NAMALWA (cell line): Measurements from ENCODE around the gene PCDHB13.
"Not testable (repeated sequence)": the region's sequence is repeated elsewhere in the genome, so short reads cannot be mapped to it uniquely, and the experiment has no call there.

Experiments used
- DNase-seq: peaks from one replicate; pipeline ENCODE4 v3.0.0-alpha.2; 2015; ENCODE audit warnings: low spot score

PCDHB13 gene

GRCh38 chr5:141201646-141202045 lies 12.1 kb upstream of the PCDHB13 start:
- DNase-seq, result not testable (repeated sequence)

GRCh38 chr5:141208478-141208877 lies 5.2 kb upstream of the PCDHB13 start, which contains the start of gene PCDHB12:
Gene PCDHB12 (plus strand): TSS chr5:141208719. CDS start chr5:141208908, 189 bp downstream.
- DNase-seq, result peak; percentile 49

- not testable (repeated sequence) for DNase-seq
Measured at GRCh38 chr5:141210281-141210680, 3.4 kb upstream of the PCDHB13 start.

- not testable (repeated sequence) for DNase-seq
Measured at GRCh38 chr5:141210849-141211248, 2.9 kb upstream of the PCDHB13 start.

- not testable (repeated sequence) for DNase-seq
Measured at GRCh38 chr5:141214583-141214982, 864 bp downstream of the PCDHB13 start.

- DNase-seq, result not testable (repeated sequence)
Measured at GRCh38 chr5:141215504-141215903, 1.8 kb downstream of the PCDHB13 start.

- not testable (repeated sequence) for DNase-seq
Measured at GRCh38 chr5:141216035-141216434, 2.3 kb downstream of the PCDHB13 start.

- peak; percentile 56 for DNase-seq
Measured at GRCh38 chr5:141223112-141223783, 9.5 kb downstream of the PCDHB13 start, which contains the start of gene PCDHB14. Gene PCDHB14 (plus strand): TSS chr5:141223343. CDS start chr5:141223506, 163 bp downstream.

- DNase-seq, result not testable (repeated sequence)
Measured at GRCh38 chr5:141224844-141225243, 11.1 kb downstream of the PCDHB13 start.

GRCh38 chr5:141225421-141225820 lies 11.7 kb downstream of the PCDHB13 start:
- not testable (repeated sequence) for DNase-seq

GRCh38 chr5:141234109-141234667 lies 20.5 kb downstream of the PCDHB13 start:
- no peak for DNase-seq

GRCh38 chr5:141235922-141236321 lies 22.2 kb downstream of the PCDHB13 start:
- DNase-seq, result not testable (repeated sequence)

- DNase-seq, result no peak
Measured at GRCh38 chr5:141236516-141237313, 23.0 kb downstream of the PCDHB13 start.

- no peak for DNase-seq
Measured at GRCh38 chr5:141241496-141241895, 27.8 kb downstream of the PCDHB13 start.

- DNase-seq, result peak; percentile 65
Measured at GRCh38 chr5:141245250-141245717, 31.6 kb downstream of the PCDHB13 start, which contains the start of gene PCDHB15. Gene PCDHB15 (plus strand): TSS chr5:141245395. CDS start chr5:141245579, 184 bp downstream.

- DNase-seq, result not testable (repeated sequence)
Measured at GRCh38 chr5:141246971-141247370, 33.3 kb downstream of the PCDHB13 start.

- not testable (repeated sequence) for DNase-seq
Measured at GRCh38 chr5:141247434-141247833, 33.7 kb downstream of the PCDHB13 start.

- DNase-seq, result peak; percentile 60
Measured at GRCh38 chr5:141250576-141250975, 36.9 kb downstream of the PCDHB13 start.

- no peak for DNase-seq
Measured at GRCh38 chr5:141258464-141258863, 44.7 kb downstream of the PCDHB13 start.

GRCh38 chr5:141258948-141259347 lies 45.2 kb downstream of the PCDHB13 start:
- DNase-seq, result no peak

GRCh38 chr5:141260458-141261237 lies 46.9 kb downstream of the PCDHB13 start:
- DNase-seq, result peak; percentile 31

GRCh38 chr5:141261238-141261546 lies 47.5 kb downstream of the PCDHB13 start:
- no peak for DNase-seq
